Ovary (tissue), 10 donors: ENCODE data around the gene COA3. TPM values are rescaled to one million over a fixed set of nuclear protein-coding genes. Genes with fewer than 3 reads are reported as not detected.
A peak's percentile ranks its signal among the peaks of the same experiment; 100 is the strongest.

Source experiments
- DNase-seq, 5 donors: peaks; one replicate each; pipeline ENCODE4 v3.0.0-alpha.2; 2019 to 2020
- H3K27ac ChIP-seq, 2 donors: fragments of 200-600 bp; one replicate each; pipeline versions ENCODE4 v1.5.1 to v1.8.0; 2019 to 2022
- H3K27me3 ChIP-seq: fragments of 200-600 bp; one replicate; pipeline ENCODE4 v1.8.0; 2022
- H3K36me3 ChIP-seq: fragments of 200-600 bp; sonication (generic); one replicate; pipeline ENCODE4 v1.5.1; 2019
- H3K4me1 ChIP-seq: one replicate; pipeline ENCODE4 v1.8.1; 2013; ENCODE audit warnings: mild to moderate bottlenecking, moderate library complexity; ENCODE audit not compliant: insufficient read depth
- H3K4me3 ChIP-seq: fragments of 200-600 bp; sonication (generic); one replicate; pipeline ENCODE4 v1.5.1; 2017
- H3K9me3 ChIP-seq, 2 donors: fragments of 200-600 bp in 1 of 2; sonication (generic) in 1 of 2; one replicate each; pipeline versions ENCODE4 v1.5.1 to v1.8.1; 2013 to 2019; ENCODE audit warnings: mild to moderate bottlenecking in 1 of 2, moderate library complexity in 1 of 2
- CTCF ChIP-seq, 3 donors: fragments of 450-650 bp in 2 of 3; fragments of 200-600 bp in 1 of 3; IDR thresholded peaks; one replicate each; pipeline versions ENCODE4 v1.5.1 to v1.8.0; 2016 to 2022; ENCODE audit warnings: antibody characterized with exemption in 3 of 3, mild to moderate bottlenecking in 1 of 3
- EP300 ChIP-seq: sonication (generic); formaldehyde crosslinking; IDR thresholded peaks from one replicate; pipeline ENCODE4 v1.6.1; 2017; ENCODE audit warnings: antibody characterized with exemption
- POLR2A ChIP-seq: fragments of 450-650 bp; IDR thresholded peaks from one replicate; pipeline ENCODE4 v1.6.1; 2017; ENCODE audit warnings: antibody characterized with exemption, mild to moderate bottlenecking, moderate library complexity
- whole genome bisulfite sequencing, 3 donors: extraction: QIAGEN DNeasy Blood & Tissue Kit in 1 of 3; methylation state at CpG; one replicate each; pipeline versions ENCODE4 v1.1.5 to v1.1.7; 2013 to 2017; 5-methylcytosine and 5-hydroxymethylcytosine counted together
- intact Hi-C, 4 donors: fragments of 100-400 bp; cut with DNase I; formaldehyde crosslinking; loops; one replicate each; pipeline versions ENCODE4 v1.11.0 to v1.15.1; 2022 to 2023
- long read RNA-seq, 3 donors: library from polyadenylated mRNA in 2 of 3; unstranded in 2 of 3; transcript quantifications; one replicate each; pipeline ENCODE4 v2.0.0 and lab custom pipeline, GENCODE V29; 2021 to 2026
- polyA plus RNA-seq, 2 donors: library from polyadenylated mRNA; stranded (reverse); fragments of 200-250 nt in 1 of 2; fragments of 350-450 nt in 1 of 2; fragmentation: Illumina TruSeq in 1 of 2; extraction: RNeasy Lipid Tissue Mini Kit (QIAGEN cat#74804) in 1 of 2; gene quantifications; one replicate each; pipeline ENCODE4 v1.2.3, GENCODE V29; 2013 to 2014
- total RNA-seq, 7 donors: library from RNA; depleted of rRNA in 2 of 7; stranded (reverse); fragments of >200 nt in 2 of 7; fragmentation: NEBNext Ultra II Directional in 3 of 7; extraction: Animal tissue kit (Norgen Biotek cat#: 25700) in 3 of 7; gene quantifications; one replicate each; pipeline versions ENCODE4 v1.1.0 to v1.2.4, GENCODE V29; 2016 to 2023
- donor health status: DM: no; HTN: no; CAD: no; lungs with moderate emphysema.
- donor health status: DM: no; HTN: no; CAD: no.
- donor health status: Bipolar disorder and iron deficiency.
- donor health status: DM: yes; HTN: yes; CAD: no.
- donor health status: DM: no; HTN: no; CAD: no.
- donor health status: DM: yes; HTN: yes; CAD: no.

COA3 gene
- 10 to 100 TPM; 49.1 to 78.2 (median 62.9) TPM for total RNA-seq
- 10 to 100 TPM; 77.6 to 80.0 TPM for polyA plus RNA-seq
- long read RNA-seq, donor 1, transcript COA3-201 (2 exons, 771 nt): major isoform, 23 of 24 reads
- long read RNA-seq, donor 1, partial matches to known transcripts: 0 of 24 reads
- long read RNA-seq, donor 1, other reads (novel, unspliced or antisense): 0 of 24 reads
- long read RNA-seq, donor 2, transcript COA3-201 (2 exons, 771 nt): major isoform, 58 of 65 reads
- long read RNA-seq, donor 2, partial matches to known transcripts: 7 of 65 reads
- long read RNA-seq, donor 2, other reads (novel, unspliced or antisense): 0 of 65 reads
- long read RNA-seq, donor 3, transcript COA3-201 (2 exons, 771 nt): major isoform, 42 of 56 reads
- long read RNA-seq, donor 3, partial matches to known transcripts: 14 of 56 reads
- long read RNA-seq, donor 3, other reads (novel, unspliced or antisense): 0 of 56 reads

- H3K36me3 ChIP-seq: no peaks in the 10 kb centered on the region
- intact Hi-C loops: no loop called here
- H3K4me3 ChIP-seq: peak within 1 kb of the TSS; percentile 85
- peak; percentile 82 to 89 (median 86) for DNase-seq
- WGBS, 3 donors: 24 to 27% (median 25%) methylated on average over 63 to 66 of the region's 66 CpGs
- TF ChIP-seq POLR2A: no peak
- TF ChIP-seq EP300: no peak
- TF ChIP-seq CTCF (IDR thresholded peaks at IDR 0.05): peak in 1 of 3 donors; percentile 18
- no peaks in the 10 kb centered on the region for H3K9me3 ChIP-seq
- peaks cover 10% of the 10 kb centered on the region for H3K4me1 ChIP-seq
- peak within 1 kb of the TSS; percentile 32 to 62 for H3K27ac ChIP-seq
- no peaks in the 10 kb centered on the region for H3K27me3 ChIP-seq
These were observed at the start of gene COA3, which contains the start of gene CNTD1 for GRCh38 chr17:42798383-42799380. Gene COA3, minus strand, starts transcription at chr17:42798704. Its CDS starts 23 bp downstream, at chr17:42798681. Gene CNTD1, plus strand, starts transcription at chr17:42798861. Its CDS starts 207 bp downstream, at chr17:42799068.

- no peaks in the 10 kb centered on the region for H3K36me3 ChIP-seq
- 69 to 83% (median 70%) methylated on average over 3 of the region's 3 CpGs for WGBS, 3 donors
- TF ChIP-seq CTCF (IDR thresholded peaks at IDR 0.05) (no peak), EP300 (no peak), POLR2A (no peak)
- H3K4me1 ChIP-seq: peaks cover 3% of the 10 kb centered on the region
- no peaks in the 10 kb centered on the region for H3K27me3 ChIP-seq
- no peak overlapping the region for H3K27ac ChIP-seq
- no peaks in the 10 kb centered on the region for H3K9me3 ChIP-seq
- H3K4me3 ChIP-seq: no peak overlapping the region
- no peak for DNase-seq
- intact Hi-C loops: loop anchor here in 3 of 4 donors (5.0 to 10.0 kb wide), 3 partner anchors 84 to 147 kb away; partner anchors contain the start of gene RPL27 (in 1 of the 3)
These were observed 49.6 kb upstream of the COA3 start for GRCh38 chr17:42848093-42848492.

GRCh38 chr17:42846594-42847280, 48.2 kb upstream of the COA3 start:
- intact Hi-C loops: loop anchor here in 3 of 4 donors (5.0 to 10.0 kb wide), 3 partner anchors 86 to 148 kb away; partner anchors contain the start of gene RPL27 (in 1 of the 3)
- no peaks in the 10 kb centered on the region for H3K36me3 ChIP-seq
- TF ChIP-seq POLR2A (no peak), CTCF (IDR thresholded peaks at IDR 0.05) (no peak), EP300 (no peak)
- no peak overlapping the region for H3K27ac ChIP-seq
- H3K4me1 ChIP-seq: peaks cover 3% of the 10 kb centered on the region
- H3K27me3 ChIP-seq: no peaks in the 10 kb centered on the region
- no peak overlapping the region for H3K4me3 ChIP-seq
- 48 to 64% (median 49%) methylated on average over 9 of the region's 9 CpGs for WGBS, 3 donors
- DNase-seq: no peak
- H3K9me3 ChIP-seq: no peaks in the 10 kb centered on the region
